ENCODE measurements around the gene MGMT. TPM values are rescaled to one million over a fixed set of nuclear protein-coding genes. Genes with fewer than 3 reads are reported as not detected.

Gene MGMT
- total RNA-seq, 1 donor from 2014 or later: 20.8 TPM

DNA sequence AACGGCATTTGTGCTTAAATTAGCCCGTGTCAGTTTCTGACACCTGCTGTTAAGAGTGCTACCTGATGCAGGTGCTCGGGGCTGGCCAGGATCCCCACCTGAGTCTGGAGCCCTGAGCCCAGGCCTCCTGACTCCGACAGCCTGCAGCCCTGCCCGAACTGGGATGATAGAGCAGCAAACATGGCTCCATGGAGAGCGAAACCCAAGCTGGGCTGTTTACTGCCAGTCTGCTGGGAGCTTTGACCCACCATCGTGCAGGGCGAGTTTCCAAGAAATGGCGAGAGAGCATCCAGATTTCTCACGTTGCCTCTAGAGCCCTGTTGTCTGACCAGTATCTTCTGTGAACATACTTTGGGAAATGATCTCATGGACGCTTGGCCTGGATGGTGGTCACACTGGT is 66.2 kb downstream of the MGMT start:
- H3K27ac Mint-ChIP-seq (ENCODE audit: unreplicated experiment): no peak overlapping the region
- H3K27me3 Mint-ChIP-seq (ENCODE audit: unreplicated experiment): no peaks in the 10 kb centered on the region
- H3K4me3 Mint-ChIP-seq (ENCODE audit: unreplicated experiment): no peak overlapping the region
- no peak for DNase-seq (ENCODE audit: extremely low spot score, unreplicated experiment)
- peaks cover 7% of the 10 kb centered on the region for H3K9me3 Mint-ChIP-seq (ENCODE audit: unreplicated experiment)
- TF ChIP-seq, protein P1, sequence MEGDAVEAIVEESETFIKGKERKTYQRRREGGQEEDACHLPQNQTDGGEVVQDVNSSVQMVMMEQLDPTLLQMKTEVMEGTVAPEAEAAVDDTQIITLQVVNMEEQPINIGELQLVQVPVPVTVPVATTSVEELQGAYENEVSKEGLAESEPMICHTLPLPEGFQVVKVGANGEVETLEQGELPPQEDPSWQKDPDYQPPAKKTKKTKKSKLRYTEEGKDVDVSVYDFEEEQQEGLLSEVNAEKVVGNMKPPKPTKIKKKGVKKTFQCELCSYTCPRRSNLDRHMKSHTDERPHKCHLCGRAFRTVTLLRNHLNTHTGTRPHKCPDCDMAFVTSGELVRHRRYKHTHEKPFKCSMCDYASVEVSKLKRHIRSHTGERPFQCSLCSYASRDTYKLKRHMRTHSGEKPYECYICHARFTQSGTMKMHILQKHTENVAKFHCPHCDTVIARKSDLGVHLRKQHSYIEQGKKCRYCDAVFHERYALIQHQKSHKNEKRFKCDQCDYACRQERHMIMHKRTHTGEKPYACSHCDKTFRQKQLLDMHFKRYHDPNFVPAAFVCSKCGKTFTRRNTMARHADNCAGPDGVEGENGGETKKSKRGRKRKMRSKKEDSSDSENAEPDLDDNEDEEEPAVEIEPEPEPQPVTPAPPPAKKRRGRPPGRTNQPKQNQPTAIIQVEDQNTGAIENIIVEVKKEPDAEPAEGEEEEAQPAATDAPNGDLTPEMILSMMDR (IDR thresholded peaks at IDR 0.05): no peak
- H3K36me3 Mint-ChIP-seq (ENCODE audit: unreplicated experiment): peaks cover 10% of the 10 kb centered on the region
- H3K4me1 Mint-ChIP-seq (ENCODE audit: unreplicated experiment): peaks cover 4% of the 10 kb centered on the region

- TF ChIP-seq, protein P1 (IDR thresholded peaks at IDR 0.05): no peak
- no peak overlapping the region for H3K4me3 Mint-ChIP-seq (ENCODE audit: unreplicated experiment)
- peaks cover 7% of the 10 kb centered on the region for H3K9me3 Mint-ChIP-seq (ENCODE audit: unreplicated experiment)
- no peaks in the 10 kb centered on the region for H3K27me3 Mint-ChIP-seq (ENCODE audit: unreplicated experiment)
- no peak overlapping the region for H3K27ac Mint-ChIP-seq (ENCODE audit: unreplicated experiment)
- peaks cover 16% of the 10 kb centered on the region for H3K36me3 Mint-ChIP-seq (ENCODE audit: unreplicated experiment)
- peaks cover 4% of the 10 kb centered on the region for H3K4me1 Mint-ChIP-seq (ENCODE audit: unreplicated experiment)
- no peak for DNase-seq (ENCODE audit: extremely low spot score, unreplicated experiment)
Measured at GRCh38 chr10:129534826-129535225, 67.8 kb downstream of the MGMT start.

GRCh38 chr10:129536336-129536735 is 69.3 kb downstream of the MGMT start:
- H3K9me3 Mint-ChIP-seq (ENCODE audit: unreplicated experiment): peaks cover 7% of the 10 kb centered on the region
- H3K4me3 Mint-ChIP-seq (ENCODE audit: unreplicated experiment): no peak overlapping the region
- no peaks in the 10 kb centered on the region for H3K27me3 Mint-ChIP-seq (ENCODE audit: unreplicated experiment)
- TF ChIP-seq, protein P1 (IDR thresholded peaks at IDR 0.05): no peak
- peaks cover 20% of the 10 kb centered on the region for H3K36me3 Mint-ChIP-seq (ENCODE audit: unreplicated experiment)
- DNase-seq (ENCODE audit: extremely low spot score, unreplicated experiment): no peak
- H3K27ac Mint-ChIP-seq (ENCODE audit: unreplicated experiment): no peak overlapping the region
- peaks cover 8% of the 10 kb centered on the region for H3K4me1 Mint-ChIP-seq (ENCODE audit: unreplicated experiment)

- H3K4me1 Mint-ChIP-seq (ENCODE audit: unreplicated experiment): peaks cover 8% of the 10 kb centered on the region
- TF ChIP-seq, protein P1 (IDR thresholded peaks at IDR 0.05): no peak
- peaks cover 20% of the 10 kb centered on the region for H3K36me3 Mint-ChIP-seq (ENCODE audit: unreplicated experiment)
- no peak overlapping the region for H3K4me3 Mint-ChIP-seq (ENCODE audit: unreplicated experiment)
- peaks cover 7% of the 10 kb centered on the region for H3K9me3 Mint-ChIP-seq (ENCODE audit: unreplicated experiment)
- DNase-seq (ENCODE audit: extremely low spot score, unreplicated experiment): no peak
- no peak overlapping the region for H3K27ac Mint-ChIP-seq (ENCODE audit: unreplicated experiment)
- no peaks in the 10 kb centered on the region for H3K27me3 Mint-ChIP-seq (ENCODE audit: unreplicated experiment)
Measured at GRCh38 chr10:129537151-129537550, 70.1 kb downstream of the MGMT start.

- TF ChIP-seq, protein P1 (IDR thresholded peaks at IDR 0.05): no peak
- peaks cover 7% of the 10 kb centered on the region for H3K9me3 Mint-ChIP-seq (ENCODE audit: unreplicated experiment)
Measured at GRCh38 chr10:129538236-129538635, 71.2 kb downstream of the MGMT start.

More at GRCh38 chr10:129538236-129538635, 71.2 kb downstream of the MGMT start:
- H3K27me3 Mint-ChIP-seq (ENCODE audit: unreplicated experiment): no peaks in the 10 kb centered on the region
- no peak overlapping the region for H3K27ac Mint-ChIP-seq (ENCODE audit: unreplicated experiment)
- peaks cover 20% of the 10 kb centered on the region for H3K36me3 Mint-ChIP-seq (ENCODE audit: unreplicated experiment)
- H3K4me1 Mint-ChIP-seq (ENCODE audit: unreplicated experiment): peaks cover 8% of the 10 kb centered on the region
- DNase-seq (ENCODE audit: extremely low spot score, unreplicated experiment): no peak
- H3K4me3 Mint-ChIP-seq (ENCODE audit: unreplicated experiment): no peak overlapping the region
